GM12878 (cell line): ENCODE data around the gene GPR146. TPM values are rescaled to one million over a fixed set of nuclear protein-coding genes. Genes with fewer than 3 reads are reported as not detected.

Source experiments
- ASH2L ChIP-seq: fragments of 300-600, 200-600 bp; sonication (generic); IDR thresholded peaks from 2 replicates; pipeline ENCODE4 v1.6.1; 2017; ENCODE audit warnings: low read depth, mild to moderate bottlenecking, borderline replicate concordance
- ATF7 ChIP-seq: fragments of 450-650 bp; IDR thresholded peaks from 2 replicates; pipeline ENCODE4 v1.6.1; 2016; ENCODE audit warnings: low read depth, mild to moderate bottlenecking
- CHD1 ChIP-seq: IDR thresholded peaks from 2 replicates; pipeline ENCODE4 v1.6.1; 2012; ENCODE audit warnings: low read depth, low read length, improper control_type of control experiment
- EED ChIP-seq: sonication (generic); IDR thresholded peaks from 2 replicates; pipeline ENCODE4 v1.6.1; 2016; ENCODE audit warnings: antibody characterized with exemption, low read depth
- EGR1 ChIP-seq, 2 experiments: IDR thresholded peaks; 1 replicate in 1 of 2; 2 replicates in 1 of 2; pipeline ENCODE4 v1.6.1; 2011 to 2012; ENCODE audit warnings: low read depth in 2 of 2, low read length in 2 of 2, borderline replicate concordance in 1 of 2, mild to moderate bottlenecking in 1 of 2, moderate library complexity in 1 of 2
- FOXM1 ChIP-seq: IDR thresholded peaks from 2 replicates; pipeline ENCODE4 v1.6.1; 2012; ENCODE audit warnings: low read depth, mild to moderate bottlenecking, inconsistent platforms, low read length, moderate library complexity
- HDAC2 ChIP-seq: fragments of 200-600 bp; sonication (generic); IDR thresholded peaks from 2 replicates; pipeline ENCODE4 v1.6.1; 2017
- JUND ChIP-seq: IDR thresholded peaks from 2 replicates; pipeline ENCODE4 v1.6.1; 2012; ENCODE audit warnings: low read depth, mild to moderate bottlenecking, low read length, improper control_type of control experiment, moderate library complexity
- KDM1A ChIP-seq: fragments of 200-600 bp; sonication (generic); IDR thresholded peaks from 2 replicates; pipeline ENCODE4 v1.6.1; 2016; ENCODE audit warnings: borderline replicate concordance
- LARP7 ChIP-seq: fragments of 450-650 bp; IDR thresholded peaks from 2 replicates; pipeline ENCODE4 v1.6.1; 2017; ENCODE audit warnings: mild to moderate bottlenecking
- MEF2A ChIP-seq: IDR thresholded peaks from 2 replicates; pipeline ENCODE4 v1.6.1; 2011; ENCODE audit warnings: low read depth, mild to moderate bottlenecking, low read length, moderate library complexity; ENCODE audit not compliant: insufficient read depth
- PAX5 ChIP-seq: IDR thresholded peaks from 2 replicates; pipeline ENCODE4 v1.6.1; 2011; ENCODE audit warnings: low read depth, low read length, borderline replicate concordance
- SPI1 ChIP-seq: IDR thresholded peaks from 2 replicates; pipeline ENCODE4 v1.6.1; 2011; ENCODE audit warnings: low read depth, mild to moderate bottlenecking, low read length, moderate library complexity, borderline replicate concordance; ENCODE audit not compliant: insufficient read depth
- SREBF1 ChIP-seq: IDR thresholded peaks from 2 replicates; pipeline ENCODE4 v1.6.1; 2012; ENCODE audit warnings: mild to moderate bottlenecking, low read length
- SUZ12 ChIP-seq: fragments of 200-600 bp; sonication (generic); IDR thresholded peaks from one replicate; pipeline ENCODE4 v1.6.1; 2018; ENCODE audit warnings: antibody characterized with exemption, mild to moderate bottlenecking; ENCODE audit not compliant: unreplicated experiment
- TCF12 ChIP-seq: IDR thresholded peaks from 2 replicates; pipeline ENCODE4 v1.6.1; 2011; ENCODE audit warnings: low read depth, mild to moderate bottlenecking, low read length
- TCF7 ChIP-seq: IDR thresholded peaks from 2 replicates; pipeline ENCODE4 v1.6.1; 2014; ENCODE audit warnings: antibody characterized with exemption, borderline replicate concordance
- ZNF24 ChIP-seq: fragments of 450-650 bp; IDR thresholded peaks from 2 replicates; pipeline ENCODE4 v1.6.1; 2017; ENCODE audit warnings: antibody characterized with exemption, mild to moderate bottlenecking
- polyA plus RNA-seq, 11 experiments: library from polyadenylated mRNA; depleted of rRNA in 4 of 11; unstranded in 6 of 11; stranded (reverse) in 5 of 11; fragments of >200 nt; fragmentation: Nextera tagmentation in 4 of 11; fragmentation: Illumina TruSeq in 1 of 11; extraction: Ambion mirVana in 4 of 11; extraction: Trizol in 1 of 11; gene quantifications; 1 replicate in 1 of 11; 2 replicates in 10 of 11; pipeline versions ENCODE4 v1.2.1 to v1.2.3, GENCODE V29; 2011 to 2016; ENCODE audit warnings: inconsistent platforms in 2 of 11, missing spikeins in 2 of 11, low read depth in 1 of 11
- total RNA-seq, 4 experiments: library from RNA; depleted of rRNA in 3 of 4; stranded (reverse); fragments of >200 nt in 3 of 4; fragmentation: Illumina TruSeq in 1 of 4; extraction: Trizol in 1 of 4; gene quantifications; 2 replicates each; pipeline versions ENCODE4 v1.2.1 to v1.2.3, GENCODE V29; 2013 to 2021
- TF ChIP-seq, protein P1 (sequence below): fragments of 450-650 bp; IDR thresholded peaks from 2 replicates; pipeline ENCODE4 v1.6.1; 2017; ENCODE audit warnings: antibody characterized with exemption, mild to moderate bottlenecking, moderate library complexity
- TF ChIP-seq, protein P2 (sequence below): IDR thresholded peaks from 2 replicates; pipeline ENCODE4 v1.6.1; 2012; ENCODE audit warnings: low read depth, low read length, improper control_type of control experiment
- TF ChIP-seq, protein P3 (sequence below): fragments of 450-650 bp; IDR thresholded peaks from 2 replicates; pipeline ENCODE4 v1.6.1; 2018; ENCODE audit warnings: mild to moderate bottlenecking, low read depth, moderate library complexity; ENCODE audit not compliant: partially characterized antibody
- TF ChIP-seq, protein P4 (sequence below): IDR thresholded peaks from 2 replicates; pipeline ENCODE4 v1.6.1; 2012; ENCODE audit warnings: low read depth, low read length, improper control_type of control experiment

GPR146 gene
- total and polyA plus RNA-seq, 10 of the 15 experiments (the other 5 are each of a cell fraction or from before 2014, with no cell fraction given) = 0.19 to 12.0 (median 0.54) TPM; not detected in 2

DNA sequence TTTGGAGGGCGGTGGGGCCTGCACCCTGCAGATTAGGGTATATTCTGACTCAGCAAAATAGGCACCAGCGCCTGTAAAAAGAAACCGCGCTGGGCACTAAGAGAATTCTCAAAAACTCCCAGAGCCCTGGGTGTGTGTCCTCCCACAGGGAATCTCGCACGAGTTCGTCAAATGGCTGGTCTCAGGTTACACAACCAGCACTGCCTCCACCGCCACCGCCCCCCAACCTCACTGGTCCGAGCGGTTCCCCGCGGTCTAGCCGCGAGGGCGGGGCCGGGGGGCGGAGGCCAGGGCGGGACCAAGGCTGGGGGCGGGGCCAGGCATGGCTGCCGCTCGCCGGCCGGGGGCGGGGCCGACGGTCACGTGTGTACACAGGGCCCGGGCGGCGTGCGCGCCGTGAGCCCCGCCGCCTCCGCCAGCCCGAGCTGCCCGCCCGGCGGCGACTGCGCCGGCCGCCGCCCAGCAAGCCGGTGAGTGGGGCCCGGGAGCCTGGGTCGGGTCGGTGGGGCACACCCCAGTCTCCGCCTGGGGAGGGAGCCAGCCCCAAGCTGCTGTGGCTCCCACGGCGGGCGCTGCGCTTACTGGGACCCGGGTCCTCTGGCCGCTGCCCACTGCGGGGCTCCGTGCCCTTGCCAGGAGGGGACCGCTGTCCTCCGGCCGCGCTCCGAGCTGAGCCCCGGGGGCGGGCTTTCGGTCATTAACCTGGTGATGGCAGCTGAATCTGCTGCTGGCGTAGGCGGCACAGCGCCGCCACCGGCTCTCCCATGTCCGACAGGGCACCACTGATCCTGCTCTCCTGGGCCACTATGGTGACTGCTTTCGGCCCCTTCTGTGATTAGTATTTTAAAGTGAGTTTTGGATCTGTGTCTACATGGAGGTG lies at the start of gene GPR146 (continued):
- TF ChIP-seq, protein P1, sequence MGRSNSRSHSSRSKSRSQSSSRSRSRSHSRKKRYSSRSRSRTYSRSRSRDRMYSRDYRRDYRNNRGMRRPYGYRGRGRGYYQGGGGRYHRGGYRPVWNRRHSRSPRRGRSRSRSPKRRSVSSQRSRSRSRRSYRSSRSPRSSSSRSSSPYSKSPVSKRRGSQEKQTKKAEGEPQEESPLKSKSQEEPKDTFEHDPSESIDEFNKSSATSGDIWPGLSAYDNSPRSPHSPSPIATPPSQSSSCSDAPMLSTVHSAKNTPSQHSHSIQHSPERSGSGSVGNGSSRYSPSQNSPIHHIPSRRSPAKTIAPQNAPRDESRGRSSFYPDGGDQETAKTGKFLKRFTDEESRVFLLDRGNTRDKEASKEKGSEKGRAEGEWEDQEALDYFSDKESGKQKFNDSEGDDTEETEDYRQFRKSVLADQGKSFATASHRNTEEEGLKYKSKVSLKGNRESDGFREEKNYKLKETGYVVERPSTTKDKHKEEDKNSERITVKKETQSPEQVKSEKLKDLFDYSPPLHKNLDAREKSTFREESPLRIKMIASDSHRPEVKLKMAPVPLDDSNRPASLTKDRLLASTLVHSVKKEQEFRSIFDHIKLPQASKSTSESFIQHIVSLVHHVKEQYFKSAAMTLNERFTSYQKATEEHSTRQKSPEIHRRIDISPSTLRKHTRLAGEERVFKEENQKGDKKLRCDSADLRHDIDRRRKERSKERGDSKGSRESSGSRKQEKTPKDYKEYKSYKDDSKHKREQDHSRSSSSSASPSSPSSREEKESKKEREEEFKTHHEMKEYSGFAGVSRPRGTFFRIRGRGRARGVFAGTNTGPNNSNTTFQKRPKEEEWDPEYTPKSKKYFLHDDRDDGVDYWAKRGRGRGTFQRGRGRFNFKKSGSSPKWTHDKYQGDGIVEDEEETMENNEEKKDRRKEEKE = no peak
- no peak for TF ChIP-seq SPI1
- TF ChIP-seq, protein P2, sequence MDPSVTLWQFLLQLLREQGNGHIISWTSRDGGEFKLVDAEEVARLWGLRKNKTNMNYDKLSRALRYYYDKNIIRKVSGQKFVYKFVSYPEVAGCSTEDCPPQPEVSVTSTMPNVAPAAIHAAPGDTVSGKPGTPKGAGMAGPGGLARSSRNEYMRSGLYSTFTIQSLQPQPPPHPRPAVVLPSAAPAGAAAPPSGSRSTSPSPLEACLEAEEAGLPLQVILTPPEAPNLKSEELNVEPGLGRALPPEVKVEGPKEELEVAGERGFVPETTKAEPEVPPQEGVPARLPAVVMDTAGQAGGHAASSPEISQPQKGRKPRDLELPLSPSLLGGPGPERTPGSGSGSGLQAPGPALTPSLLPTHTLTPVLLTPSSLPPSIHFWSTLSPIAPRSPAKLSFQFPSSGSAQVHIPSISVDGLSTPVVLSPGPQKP = no peak
- no peak for TF ChIP-seq HDAC2
- TF ChIP-seq EED = peak; percentile 70; the same call in 1 of the 2 replicates
- peak in 1 of 2 experiments; percentile 54; a peak in 1 of 3 replicates for TF ChIP-seq EGR1 (IDR thresholded peaks at IDR 0.05; ENCODE audit: borderline replicate concordance in 1 of 2, low read depth in 2 of 2, low read length in 2 of 2)
- TF ChIP-seq SREBF1 = no peak
- no peak for TF ChIP-seq FOXM1
- no peak for TF ChIP-seq TCF7
- no peak for TF ChIP-seq ZNF24
- TF ChIP-seq LARP7 = peak; percentile 65
- TF ChIP-seq MEF2A = no peak
- TF ChIP-seq JUND = no peak
- TF ChIP-seq, protein P3, sequence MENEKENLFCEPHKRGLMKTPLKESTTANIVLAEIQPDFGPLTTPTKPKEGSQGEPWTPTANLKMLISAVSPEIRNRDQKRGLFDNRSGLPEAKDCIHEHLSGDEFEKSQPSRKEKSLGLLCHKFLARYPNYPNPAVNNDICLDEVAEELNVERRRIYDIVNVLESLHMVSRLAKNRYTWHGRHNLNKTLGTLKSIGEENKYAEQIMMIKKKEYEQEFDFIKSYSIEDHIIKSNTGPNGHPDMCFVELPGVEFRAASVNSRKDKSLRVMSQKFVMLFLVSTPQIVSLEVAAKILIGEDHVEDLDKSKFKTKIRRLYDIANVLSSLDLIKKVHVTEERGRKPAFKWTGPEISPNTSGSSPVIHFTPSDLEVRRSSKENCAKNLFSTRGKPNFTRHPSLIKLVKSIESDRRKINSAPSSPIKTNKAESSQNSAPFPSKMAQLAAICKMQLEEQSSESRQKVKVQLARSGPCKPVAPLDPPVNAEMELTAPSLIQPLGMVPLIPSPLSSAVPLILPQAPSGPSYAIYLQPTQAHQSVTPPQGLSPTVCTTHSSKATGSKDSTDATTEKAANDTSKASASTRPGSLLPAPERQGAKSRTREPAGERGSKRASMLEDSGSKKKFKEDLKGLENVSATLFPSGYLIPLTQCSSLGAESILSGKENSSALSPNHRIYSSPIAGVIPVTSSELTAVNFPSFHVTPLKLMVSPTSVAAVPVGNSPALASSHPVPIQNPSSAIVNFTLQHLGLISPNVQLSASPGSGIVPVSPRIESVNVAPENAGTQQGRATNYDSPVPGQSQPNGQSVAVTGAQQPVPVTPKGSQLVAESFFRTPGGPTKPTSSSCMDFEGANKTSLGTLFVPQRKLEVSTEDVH = no peak
- peak; percentile 46; the same call in 1 of the 2 replicates for TF ChIP-seq ASH2L
- TF ChIP-seq TCF12 = no peak; the same call in 1 of the 2 replicates
- no peak for TF ChIP-seq CHD1
- no peak for TF ChIP-seq SUZ12
- TF ChIP-seq KDM1A = no peak
- TF ChIP-seq, protein P4, sequence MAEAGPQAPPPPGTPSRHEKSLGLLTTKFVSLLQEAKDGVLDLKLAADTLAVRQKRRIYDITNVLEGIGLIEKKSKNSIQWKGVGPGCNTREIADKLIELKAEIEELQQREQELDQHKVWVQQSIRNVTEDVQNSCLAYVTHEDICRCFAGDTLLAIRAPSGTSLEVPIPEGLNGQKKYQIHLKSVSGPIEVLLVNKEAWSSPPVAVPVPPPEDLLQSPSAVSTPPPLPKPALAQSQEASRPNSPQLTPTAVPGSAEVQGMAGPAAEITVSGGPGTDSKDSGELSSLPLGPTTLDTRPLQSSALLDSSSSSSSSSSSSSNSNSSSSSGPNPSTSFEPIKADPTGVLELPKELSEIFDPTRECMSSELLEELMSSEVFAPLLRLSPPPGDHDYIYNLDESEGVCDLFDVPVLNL = no peak
- TF ChIP-seq ATF7 = no peak; the same call in 1 of the 2 replicates
- TF ChIP-seq PAX5 = no peak
